NCI-H2196 (cell line): ENCODE measurements around the gene MRPL52.
"Not testable (repeated sequence)": the region's sequence is repeated elsewhere in the genome, so short reads cannot be mapped to it uniquely, and the experiment has no call there.

ENCODE experiments used
- DNase-seq: peaks from one replicate; lab custom pipeline; 2025; ENCODE audit not compliant: unreplicated experiment; lab: John Stamatoyannopoulos, UW

MRPL52 gene

DNA sequence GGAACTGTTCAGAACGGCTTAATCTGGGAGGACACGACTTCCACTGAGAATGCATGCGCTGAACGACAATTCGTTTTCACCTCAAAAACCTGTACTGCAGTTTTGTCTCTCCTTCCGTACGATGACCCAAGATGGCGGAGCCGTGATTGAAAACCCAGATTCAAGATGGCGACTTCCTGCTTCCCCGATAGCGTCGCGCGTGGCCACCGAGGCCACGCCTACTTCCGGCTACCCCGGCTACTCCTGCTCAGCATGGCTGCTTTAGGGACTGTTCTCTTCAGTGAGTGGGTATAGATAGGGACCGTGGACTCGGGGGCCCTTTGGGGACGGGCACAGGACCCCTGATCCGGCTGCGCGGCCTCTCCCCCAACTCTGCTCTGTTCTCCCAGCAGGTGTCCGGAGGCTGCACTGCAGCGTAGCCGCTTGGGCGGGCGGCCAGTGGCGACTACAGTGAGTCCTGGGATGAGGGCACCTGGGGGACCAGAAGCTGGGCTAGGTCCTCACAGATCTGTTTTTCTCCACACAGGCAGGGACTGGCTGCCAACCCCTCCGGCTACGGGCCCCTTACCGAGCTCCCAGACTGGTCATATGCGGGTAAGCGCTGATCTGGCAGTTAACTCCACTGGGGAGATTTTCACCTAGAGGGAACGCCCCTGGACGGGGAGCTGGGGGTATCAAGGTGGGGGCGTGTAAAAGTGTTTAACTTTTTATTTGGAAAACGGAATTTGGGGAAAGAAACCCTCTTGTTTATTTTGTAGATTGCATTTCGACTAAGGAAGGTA lies at the start of gene MRPL52:
MRPL52 (plus strand) TSS at position 227 of the 782 bp plus-strand sequence; CDS start at position 253, 26 bp downstream.
- peak; percentile 92 for DNase-seq

DNA sequence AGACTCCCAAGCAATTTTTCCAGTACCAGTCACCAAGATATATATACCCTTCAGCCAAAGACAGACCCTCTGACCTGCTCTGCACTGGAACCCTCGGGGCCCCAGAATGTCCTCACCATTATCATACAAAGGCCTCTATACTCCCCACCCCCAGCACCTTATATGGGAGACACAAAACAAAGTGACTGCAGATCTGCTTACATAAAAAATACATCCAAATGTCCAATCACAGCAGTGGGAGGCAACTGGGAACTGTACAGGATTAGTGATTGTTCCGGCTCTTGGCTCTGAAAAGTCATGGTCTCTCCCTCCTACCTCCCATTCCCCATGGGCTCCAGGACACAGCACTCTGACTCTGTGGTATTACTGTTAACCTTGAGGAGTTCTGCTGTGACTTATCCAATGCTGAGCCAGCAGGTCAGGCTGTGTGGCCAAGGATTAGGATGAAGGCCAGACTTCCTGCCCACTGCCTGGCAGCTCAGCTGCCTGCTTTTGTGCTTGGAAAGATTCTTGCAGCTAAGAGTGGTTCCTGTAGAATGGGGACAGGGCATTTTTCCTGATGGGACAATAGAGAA lies 49.5 kb upstream of the MRPL52 start:
- DNase-seq: no peak

DNA sequence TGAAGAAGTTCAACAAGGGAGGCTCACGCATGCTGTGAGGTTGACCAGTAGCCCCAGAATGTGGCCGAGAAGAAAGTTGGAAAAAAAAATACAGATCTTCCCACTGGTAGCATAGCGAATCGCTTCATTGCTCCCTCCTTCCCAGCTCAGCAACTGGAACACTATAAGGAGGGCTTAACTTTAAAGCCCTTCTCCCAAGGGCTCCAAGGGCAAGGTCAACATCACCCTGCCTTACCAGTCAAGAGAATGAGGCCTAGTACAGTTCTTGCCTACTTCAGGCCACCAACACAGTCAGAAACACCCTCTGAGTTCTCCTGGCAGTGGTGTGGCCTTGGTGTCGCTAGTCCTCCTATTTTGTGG lies 48.8 kb upstream of the MRPL52 start:
- no peak for DNase-seq

DNA sequence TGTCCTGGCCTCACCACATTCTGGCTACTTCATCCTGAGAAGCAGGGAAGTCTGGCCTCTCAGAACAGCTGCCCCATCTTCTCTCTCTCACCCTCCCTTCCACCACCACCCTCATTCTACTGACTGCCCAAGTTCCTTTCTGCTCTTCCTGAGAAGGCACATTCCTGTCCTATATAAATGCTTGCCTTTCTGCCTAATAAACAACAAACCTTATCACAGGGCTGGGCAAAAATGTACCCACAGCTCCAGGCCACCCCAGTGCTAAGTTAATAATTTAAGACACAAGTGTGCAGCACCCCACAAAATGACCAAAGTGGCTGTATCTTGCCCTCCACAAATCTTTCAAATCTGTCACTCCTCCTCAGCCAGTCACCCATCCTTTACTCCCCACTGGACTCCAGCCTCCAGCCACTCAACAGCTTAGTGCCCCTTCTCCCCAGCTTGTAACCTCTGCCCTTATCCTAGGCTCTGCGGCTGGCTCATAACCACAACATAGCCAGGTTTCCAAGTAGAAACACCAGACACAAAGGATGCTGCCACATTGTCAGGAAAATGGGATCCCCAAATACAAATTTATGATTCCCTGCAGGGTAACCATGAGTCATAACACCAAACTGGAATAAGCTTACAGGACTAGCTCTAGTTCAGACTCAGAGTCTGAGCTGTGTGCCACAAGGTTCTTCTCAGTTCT lies 48.2 kb upstream of the MRPL52 start:
- DNase-seq: no peak

DNA sequence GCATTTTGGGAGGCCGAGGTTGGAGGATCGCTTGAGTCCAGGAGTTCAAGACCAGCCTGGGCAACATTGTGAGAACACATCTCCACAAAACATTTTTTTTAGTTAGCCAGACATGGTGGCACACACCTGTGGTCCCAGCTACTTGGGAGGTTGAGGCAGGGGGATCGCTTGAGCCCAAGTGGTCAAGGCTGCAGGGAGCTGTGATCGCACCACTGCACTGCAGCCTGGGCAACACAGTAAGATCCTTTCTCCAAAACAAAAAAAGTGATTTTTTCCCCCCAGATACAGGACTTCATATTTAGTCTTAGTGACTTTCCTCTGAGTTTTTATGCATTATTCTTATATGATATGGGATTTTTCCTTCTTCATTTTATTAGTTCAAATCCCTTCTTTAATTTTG lies 43.0 kb upstream of the MRPL52 start:
- DNase-seq: no peak

DNA sequence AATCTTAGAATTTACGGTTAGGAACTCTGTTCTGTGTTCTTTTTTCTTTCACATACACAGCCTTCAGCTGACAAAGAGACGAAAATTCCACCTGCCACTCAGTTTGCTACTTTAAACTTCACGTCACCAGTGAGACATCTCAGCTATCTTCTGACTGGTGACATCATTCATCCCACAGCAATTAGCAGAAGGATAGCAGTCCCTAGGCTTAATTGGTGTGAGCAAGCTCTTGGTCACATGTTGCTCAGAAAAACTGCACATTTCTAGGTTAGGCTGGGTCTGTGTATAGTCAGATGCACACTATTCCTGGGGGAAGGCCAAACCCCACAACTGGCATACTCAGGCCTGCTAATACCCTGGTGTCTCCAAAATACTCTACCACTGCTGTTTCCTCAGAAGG lies 38.4 kb upstream of the MRPL52 start:
- DNase-seq: no peak

DNA sequence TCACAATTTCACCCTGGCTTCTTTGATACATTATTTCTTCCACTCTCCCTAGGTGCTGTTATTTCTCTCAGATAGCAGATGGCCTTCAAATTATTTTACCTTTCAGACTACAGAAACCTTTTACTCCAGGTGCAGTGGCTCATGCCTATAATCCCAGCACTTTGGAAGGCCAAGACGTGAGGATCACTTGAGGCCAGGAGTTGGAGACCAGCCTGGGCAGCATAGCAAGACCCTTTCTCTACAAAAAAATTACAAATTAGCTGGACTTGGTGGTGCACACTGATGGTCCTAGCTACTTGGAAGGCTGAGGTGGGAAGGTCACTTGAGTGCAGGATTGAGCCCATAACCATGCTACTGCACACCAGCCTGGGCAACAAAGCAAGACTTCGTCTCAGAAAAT lies 37.5 kb upstream of the MRPL52 start:
- DNase-seq: no peak

DNA sequence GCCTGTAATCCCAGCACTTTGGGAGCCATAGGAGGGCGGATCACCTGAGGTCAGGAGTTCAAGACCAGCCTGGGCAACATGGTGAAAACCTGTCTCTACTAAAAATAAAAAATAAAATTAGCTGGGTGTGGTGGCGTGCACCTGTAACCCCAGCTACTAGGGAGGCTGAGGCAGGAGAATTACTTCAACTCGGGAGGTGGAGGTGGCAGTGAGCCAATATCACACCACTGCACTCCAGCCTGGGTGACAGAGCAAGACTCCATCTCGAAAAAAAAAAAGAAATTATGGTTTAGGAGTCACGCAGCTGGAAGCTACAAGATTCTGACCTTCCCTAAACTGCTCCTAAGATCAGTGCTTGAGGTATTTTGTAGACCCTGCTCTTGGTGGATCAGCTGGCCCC lies 36.1 kb upstream of the MRPL52 start:
- DNase-seq: not testable (repeated sequence)

DNA sequence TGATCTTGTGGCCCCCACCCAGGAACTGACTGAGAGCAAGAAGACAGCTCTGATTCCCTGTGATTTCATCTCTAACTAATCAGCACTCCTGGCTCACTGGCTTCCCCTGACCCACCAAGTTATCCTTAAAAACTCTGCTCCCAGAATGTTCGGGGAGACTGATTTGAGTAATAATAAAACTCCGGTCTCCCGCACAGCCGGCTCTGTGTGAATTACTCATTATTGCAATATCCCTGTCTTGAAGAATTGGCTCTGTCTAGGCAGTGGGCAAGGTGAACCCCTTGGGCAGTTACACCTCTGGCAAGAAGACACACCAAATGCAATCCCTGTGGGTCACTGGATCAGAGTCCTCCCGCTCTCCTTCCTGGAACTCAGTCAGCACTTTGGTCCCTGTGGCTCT lies 35.7 kb upstream of the MRPL52 start:
- DNase-seq: no peak

DNA sequence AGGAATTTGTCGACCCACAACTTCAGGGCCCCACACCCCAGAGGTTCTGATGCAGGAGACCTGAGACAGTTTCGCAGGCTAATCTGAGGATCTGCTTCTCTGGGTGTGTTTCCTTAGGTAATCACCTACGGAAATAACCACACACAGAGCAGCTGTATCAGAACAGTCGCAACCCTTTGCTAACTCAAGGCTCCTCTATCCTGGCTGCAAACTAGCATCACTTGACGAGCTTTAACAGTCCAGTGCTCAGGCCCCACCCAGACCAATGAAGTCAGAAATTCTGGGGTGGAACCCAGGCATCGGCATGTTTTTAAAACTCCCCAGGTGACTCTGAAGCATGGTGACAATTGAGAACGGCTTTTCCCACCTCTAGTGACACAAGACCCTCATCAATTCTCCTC lies 35.1 kb upstream of the MRPL52 start:
- DNase-seq: no peak

DNA sequence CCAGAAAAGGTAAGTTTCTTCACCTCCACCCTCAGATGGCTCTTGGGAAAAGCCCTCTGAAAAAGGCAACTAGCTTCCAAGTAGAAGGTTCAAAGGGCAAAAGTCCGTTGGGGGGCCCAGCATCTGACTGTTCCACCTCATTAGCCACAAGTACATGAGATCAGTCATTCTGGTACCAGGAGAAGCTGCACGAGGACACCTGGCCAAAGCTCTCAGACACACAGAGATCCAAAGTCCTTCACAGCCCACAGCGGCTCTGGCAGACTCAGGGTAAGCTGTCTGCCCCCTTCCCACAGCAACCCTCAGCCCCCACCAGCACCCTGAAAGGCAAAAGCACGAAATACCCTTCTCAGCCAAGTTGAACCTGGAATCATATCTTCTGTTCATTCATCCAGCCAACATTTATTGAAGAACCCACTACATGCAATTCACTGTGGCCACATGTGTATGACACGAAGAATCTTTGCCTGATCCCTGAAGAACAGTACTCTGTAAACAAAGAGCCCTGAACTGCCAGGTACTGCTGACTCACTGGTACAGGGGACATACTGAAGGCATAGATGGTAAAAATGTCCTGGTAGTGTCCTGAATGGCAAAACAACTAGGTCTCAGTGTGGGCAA lies 33.5 kb upstream of the MRPL52 start:
- no peak for DNase-seq

DNA sequence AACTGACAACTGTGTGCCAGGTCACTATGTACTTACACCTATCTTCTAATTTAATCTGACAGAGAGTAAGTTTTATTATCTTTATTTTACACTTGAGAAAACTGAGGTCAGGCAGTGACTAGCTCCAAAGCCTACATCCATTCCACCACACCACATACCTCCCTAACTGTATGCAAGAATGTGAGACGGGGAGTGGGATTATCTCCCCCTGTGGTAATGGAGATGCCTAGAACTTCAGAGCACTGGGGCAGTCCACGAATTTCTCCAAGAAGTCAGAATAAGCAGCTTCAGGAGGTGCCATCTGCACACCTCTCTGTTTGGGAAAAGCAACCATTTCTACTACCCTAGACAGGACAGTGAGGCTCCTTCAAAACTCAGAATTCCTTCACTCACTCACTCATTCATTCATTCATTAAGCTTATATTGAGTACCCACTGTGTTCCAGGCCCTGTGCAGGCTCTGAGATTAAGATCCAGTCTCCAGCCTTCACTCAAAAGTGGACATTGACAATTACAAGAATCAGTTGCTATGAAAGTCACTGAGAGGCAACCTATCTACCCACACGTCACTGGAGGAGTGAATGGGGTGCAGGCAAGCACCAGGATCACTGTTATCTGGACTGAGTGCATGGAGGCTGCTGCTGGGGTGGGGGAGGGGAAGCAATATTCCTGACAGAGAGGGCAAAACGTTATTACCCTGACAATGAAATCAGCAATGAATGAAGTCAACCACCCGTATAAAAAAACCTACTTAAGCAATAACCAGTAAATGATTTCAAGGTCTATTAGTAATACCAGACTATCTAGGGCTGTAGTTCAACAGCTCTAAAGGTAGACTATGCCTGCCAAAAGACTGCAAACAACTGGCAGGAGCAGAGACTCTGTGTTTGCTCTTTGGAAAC lies 32.4 kb upstream of the MRPL52 start:
- no peak for DNase-seq

DNA sequence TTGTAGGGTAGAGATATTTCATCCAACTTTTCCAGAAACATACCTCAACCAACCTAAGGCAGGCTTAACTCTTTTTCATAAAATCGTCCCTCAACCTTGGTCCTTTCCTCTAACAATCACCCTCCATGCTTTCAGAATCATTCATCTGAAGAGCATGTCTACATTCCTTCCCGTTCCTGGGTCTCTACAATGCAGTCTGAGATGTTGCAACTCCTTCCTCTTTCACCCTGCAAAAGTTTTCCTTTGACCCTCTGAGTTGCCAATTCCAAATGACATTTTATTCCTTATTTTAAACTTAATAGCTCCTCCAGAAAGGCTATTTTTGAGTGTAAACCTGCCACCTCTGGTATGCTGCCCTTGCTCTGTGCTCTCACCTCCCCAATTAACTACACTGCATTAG lies 31.2 kb upstream of the MRPL52 start:
- no peak for DNase-seq

DNA sequence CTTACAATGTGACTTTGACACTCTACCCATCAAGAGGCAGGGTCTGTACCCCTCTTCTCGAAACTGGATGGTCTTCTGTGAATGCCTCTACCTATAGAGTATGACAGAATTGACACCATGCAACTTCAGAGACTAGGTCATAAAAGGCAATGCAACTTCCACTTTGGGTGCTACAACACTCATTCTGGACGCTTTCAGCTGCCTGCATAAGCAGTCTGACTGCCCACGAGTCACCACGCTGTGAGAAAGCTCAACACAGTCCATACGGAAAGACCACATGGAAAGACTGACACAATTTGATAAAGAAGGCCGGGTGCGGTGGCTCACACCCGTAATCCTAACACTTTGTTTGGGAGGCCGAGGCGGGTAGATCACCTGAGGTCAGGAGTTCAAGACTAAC lies 29.3 kb upstream of the MRPL52 start:
- no peak for DNase-seq

DNA sequence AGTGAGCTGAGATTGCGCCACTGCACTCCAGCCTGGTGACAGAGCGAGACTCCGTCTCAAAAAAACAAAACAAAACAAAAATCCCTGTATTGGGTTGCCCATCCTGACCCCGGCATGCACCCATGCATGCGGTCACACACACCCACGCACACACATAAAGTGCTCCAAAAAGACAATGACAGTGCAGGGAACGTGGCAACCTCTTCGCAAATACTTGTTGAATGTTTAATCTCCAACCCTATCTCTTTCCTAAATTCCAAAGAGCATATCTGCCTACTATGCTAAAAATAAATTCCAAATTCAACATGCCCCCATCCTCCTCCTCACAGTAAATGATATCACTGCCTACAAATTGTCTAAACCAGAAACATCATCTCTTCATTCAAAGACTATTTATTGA lies 28.0 kb upstream of the MRPL52 start:
- no peak for DNase-seq

DNA sequence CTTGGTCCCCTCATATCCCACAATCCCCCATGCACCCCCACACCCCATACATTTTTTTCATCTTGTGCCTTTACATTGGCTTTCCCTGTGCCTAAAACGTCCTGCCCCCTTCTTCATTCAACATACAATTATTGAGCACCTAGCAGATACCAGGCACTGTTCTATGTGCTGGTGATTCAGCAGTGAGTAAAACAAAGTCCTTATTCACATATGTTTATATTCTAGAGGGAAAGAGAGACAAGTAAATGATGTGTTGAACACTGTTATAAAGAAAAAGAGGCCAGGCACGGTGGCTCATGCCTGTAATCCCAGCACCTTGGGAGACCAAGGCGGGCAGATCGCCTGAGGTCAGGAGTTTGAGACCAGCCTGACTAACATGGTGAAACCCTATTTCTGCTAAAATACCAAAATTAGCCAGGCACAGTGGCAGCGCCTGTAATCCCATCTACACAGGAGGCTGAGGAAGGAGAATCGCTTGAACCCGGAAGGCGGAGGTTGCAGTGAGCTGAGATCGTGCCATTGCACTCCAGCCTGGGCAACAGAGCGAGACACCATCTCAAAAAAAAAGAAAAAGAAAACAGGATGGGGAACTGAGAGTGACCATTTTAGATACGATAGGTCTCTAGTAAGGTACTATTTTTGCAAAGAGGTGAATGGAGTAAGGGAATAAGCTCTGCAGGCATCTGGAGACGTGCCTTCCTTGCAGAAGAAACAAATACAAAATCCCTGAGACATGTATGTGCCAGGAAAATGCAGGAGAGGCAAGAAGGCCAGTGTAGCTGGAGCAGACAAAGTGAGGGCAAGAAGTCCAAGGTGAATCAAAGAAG lies 26.6 kb upstream of the MRPL52 start:
- no peak for DNase-seq

DNA sequence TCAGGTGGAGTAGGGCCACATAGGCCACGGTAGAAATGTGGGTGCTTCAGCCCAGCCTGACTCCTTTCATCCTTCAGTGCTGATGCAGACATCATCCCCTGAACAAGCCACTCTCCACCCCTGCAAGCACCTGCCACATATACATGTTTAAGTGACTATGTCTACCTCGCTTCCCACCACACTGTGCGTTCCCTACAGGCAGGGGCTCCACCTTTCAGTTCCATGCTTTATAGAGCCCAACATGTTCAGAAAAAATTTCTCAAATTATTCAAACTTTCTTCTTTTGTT lies 26.1 kb upstream of the MRPL52 start:
- DNase-seq: no peak

DNA sequence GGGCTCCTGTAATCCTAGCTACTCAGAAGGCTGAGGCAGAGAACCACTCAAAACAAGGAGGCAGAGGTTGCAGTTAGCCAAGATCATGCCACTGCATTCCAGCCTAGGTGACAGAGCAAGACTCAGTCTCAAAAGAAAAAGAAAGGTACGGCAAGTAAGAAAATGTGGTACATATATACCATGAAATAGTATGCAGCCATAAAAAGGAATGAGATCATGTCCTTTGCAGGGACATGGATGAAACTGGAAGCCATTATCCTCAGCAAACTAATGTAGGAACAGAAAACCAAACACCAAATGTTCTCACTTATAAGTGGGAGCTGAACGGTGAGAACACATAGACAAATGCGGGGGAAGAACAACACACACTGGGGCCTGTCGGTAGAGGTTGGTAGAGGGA lies 24.5 kb upstream of the MRPL52 start:
- not testable (repeated sequence) for DNase-seq

DNA sequence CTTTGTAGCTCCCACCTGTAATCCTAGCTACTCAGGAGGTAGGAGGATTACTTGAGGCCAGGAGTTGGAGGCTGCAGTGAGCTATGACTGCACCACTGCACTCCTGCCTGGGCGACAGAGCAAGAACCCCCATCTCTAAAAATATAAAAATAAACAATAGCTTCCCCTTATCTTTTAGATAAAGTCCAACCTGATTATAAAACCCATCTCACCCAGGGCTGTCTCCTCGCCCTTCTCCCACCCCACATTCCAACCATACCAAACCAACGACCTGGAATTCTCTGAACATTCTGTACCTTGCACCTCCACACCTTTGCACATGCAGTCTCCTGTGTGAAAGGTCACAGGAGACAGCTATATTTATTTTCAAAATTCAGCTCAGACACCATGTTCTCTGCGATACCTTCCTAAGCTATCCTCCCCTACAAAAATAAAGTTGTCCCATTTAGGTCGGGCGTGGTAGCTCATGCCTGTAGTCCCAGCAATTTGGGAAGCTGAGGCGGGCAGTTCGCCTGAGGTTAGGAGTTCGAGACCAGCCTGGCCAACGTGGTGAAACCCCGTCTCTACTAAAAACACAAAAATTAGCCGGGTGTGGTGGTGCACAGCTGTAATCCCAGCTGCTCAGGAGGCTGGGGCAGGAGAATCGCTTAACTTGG lies 22.1 kb upstream of the MRPL52 start:
- DNase-seq: no peak
